CD14-positive monocyte (primary cell): ENCODE results near the gene PSMD3. TPM values are rescaled to one million over a fixed set of nuclear protein-coding genes. Genes with fewer than 3 reads are reported as not detected.

Experiments
- DNase-seq, 3 donors: peaks; one replicate each; pipeline ENCODE4 v3.0.0-alpha.2; 2011 to 2022
- H2AFZ ChIP-seq: 2 replicates; pipeline ENCODE4 v1.6.0; 2012; ENCODE audit warnings: mild to moderate bottlenecking, low read depth, low read length, inconsistent platforms; ENCODE audit not compliant: insufficient read depth, poor library complexity, severe bottlenecking
- H3K27ac ChIP-seq, 2 donors: 1 replicate in 1 of 2; 2 replicates in 1 of 2; pipeline ENCODE4 v1.5.1; 2012 to 2013; ENCODE audit warnings: low read length in 2 of 2, control low read depth in 1 of 2, inconsistent platforms in 1 of 2, low read depth in 1 of 2, mild to moderate bottlenecking in 1 of 2
- H3K27me3 ChIP-seq, 2 donors: one replicate each; pipeline versions ENCODE4 v1.6.0 to v1.6.1; 2011 to 2013; ENCODE audit warnings: low read length in 2 of 2; ENCODE audit not compliant: control insufficient read depth in 2 of 2, insufficient read depth in 2 of 2
- H3K36me3 ChIP-seq, 2 donors: replicated peaks in 1 of 2; 1 replicate in 1 of 2; 2 replicates in 1 of 2; pipeline versions ENCODE4 v1.5.1 to v1.6.1; 2012 to 2013; ENCODE audit warnings: low read length in 2 of 2, control low read depth in 1 of 2, inconsistent platforms in 1 of 2, mild to moderate bottlenecking in 1 of 2; ENCODE audit not compliant: insufficient read depth in 2 of 2, control insufficient read depth in 1 of 2
- H3K4me1 ChIP-seq, 2 donors: 1 replicate in 1 of 2; 2 replicates in 1 of 2; pipeline versions ENCODE4 v1.5.1 to v1.6.1; 2012 to 2013; ENCODE audit warnings: low read length in 2 of 2, control low read depth in 1 of 2, inconsistent platforms in 1 of 2, mild to moderate bottlenecking in 1 of 2, moderate library complexity in 1 of 2; ENCODE audit not compliant: insufficient read depth in 2 of 2, control insufficient read depth in 1 of 2
- H3K4me2 ChIP-seq: replicated peaks from 2 replicates; pipeline ENCODE3; 2012; ENCODE audit warnings: low read length, moderate library complexity, mild to moderate bottlenecking; ENCODE audit not compliant: poor library complexity, severe bottlenecking; ENCODE audit errors: extremely low read depth
- H3K4me3 ChIP-seq, 3 experiments: fragments of 200-600 bp in 1 of 3; sonication (generic) in 1 of 3; replicated peaks in 1 of 3; 1 replicate in 2 of 3; 2 replicates in 1 of 3; pipeline ENCODE4 v1.5.1; 2011 to 2013; ENCODE audit warnings: low read length in 3 of 3, mild to moderate bottlenecking in 3 of 3, control low read depth in 2 of 3, low read depth in 2 of 3, inconsistent platforms in 1 of 3, moderate library complexity in 1 of 3
- H3K79me2 ChIP-seq: 2 replicates; pipeline ENCODE4 v1.6.0; 2012; ENCODE audit warnings: mild to moderate bottlenecking, control low read depth, inconsistent platforms, low read length, moderate library complexity; ENCODE audit not compliant: insufficient read depth
- H3K9ac ChIP-seq: 2 replicates; pipeline ENCODE4 v1.6.0; 2017; ENCODE audit warnings: low read length, mild to moderate bottlenecking; ENCODE audit not compliant: insufficient read depth, poor library complexity, severe bottlenecking
- H3K9me3 ChIP-seq, 2 donors: replicated peaks in 1 of 2; 1 replicate in 1 of 2; 2 replicates in 1 of 2; pipeline versions ENCODE4 v1.5.1 to v1.6.1; 2012 to 2013; ENCODE audit warnings: low read length in 2 of 2, control low read depth in 1 of 2; ENCODE audit not compliant: control insufficient read depth in 1 of 2, insufficient read depth in 1 of 2
- H4K20me1 ChIP-seq: 2 replicates; pipeline ENCODE4 v1.6.0; 2012; ENCODE audit warnings: mild to moderate bottlenecking, low read length, control low read depth, moderate library complexity; ENCODE audit not compliant: insufficient read depth
- H3K27ac Mint-ChIP-seq, 7 donors: one replicate each; pipeline ENCODE4 v1.8.0; 2020; ENCODE audit warnings: mild to moderate bottlenecking in 7 of 7, mixed read lengths in 7 of 7, moderate library complexity in 6 of 7, inconsistent platforms in 2 of 7
- H3K27me3 Mint-ChIP-seq, 3 donors: one replicate each; pipeline ENCODE4 v1.8.0; 2021 to 2022; ENCODE audit warnings: low read depth in 3 of 3, mild to moderate bottlenecking in 3 of 3, mixed read lengths in 3 of 3, moderate library complexity in 3 of 3, inconsistent platforms in 1 of 3
- H3K36me3 Mint-ChIP-seq, 2 donors: one replicate each; pipeline ENCODE4 v1.8.0; 2020; ENCODE audit warnings: mixed read lengths in 2 of 2, inconsistent platforms in 1 of 2, mild to moderate bottlenecking in 1 of 2
- H3K4me1 Mint-ChIP-seq: one replicate; pipeline ENCODE4 v1.8.0; 2020; ENCODE audit warnings: mild to moderate bottlenecking, mixed read lengths
- H3K4me3 Mint-ChIP-seq, 2 donors: one replicate each; pipeline ENCODE4 v1.8.0; 2020; ENCODE audit warnings: mild to moderate bottlenecking in 2 of 2, mixed read lengths in 2 of 2, moderate library complexity in 1 of 2
- H3K9me3 Mint-ChIP-seq, 7 donors: one replicate each; pipeline ENCODE4 v1.8.0; 2020 to 2022; ENCODE audit warnings: mixed read lengths in 7 of 7, mild to moderate bottlenecking in 6 of 7, moderate library complexity in 6 of 7, inconsistent platforms in 2 of 7
- CTCF ChIP-seq: fragments of 200-600 bp; IDR thresholded peaks from one replicate; pipeline ENCODE4 v1.8.0; 2022; ENCODE audit warnings: antibody characterized with exemption, mild to moderate bottlenecking
- WGBS: methylation state at CpG from one replicate; pipeline ENCODE4 v1.1.5; 2013; ENCODE audit warnings: missing lambda C conversion rate; ENCODE audit not compliant: insufficient coverage; 5-methylcytosine and 5-hydroxymethylcytosine counted together
- intact Hi-C, 2 donors: fragments of 100-400 bp; cut with micrococcal nuclease; formaldehyde crosslinking; loops; one replicate each; pipeline versions ENCODE4 v1.15.0 to v1.15.1; 2023
- polyA plus RNA-seq, 3 donors: library from polyadenylated mRNA; depleted of rRNA in 1 of 3; unstranded in 2 of 3; stranded (reverse) in 1 of 3; fragments of 300-500 nt in 2 of 3; fragments of >200 nt in 1 of 3; fragmentation: Illumina TruSeq in 2 of 3; gene quantifications; 1 replicate in 2 of 3; 2 replicates in 1 of 3; pipeline ENCODE4 v1.2.3, GENCODE V29; 2012 to 2021

Gene PSMD3
- polyA plus RNA-seq, 3 donors: 48.4 to 63.2 (median 48.8) TPM

GRCh38 chr17:40025559-40025958 lies 45.0 kb downstream of the PSMD3 start:
- Mint-ChIP-seq H3K27ac (no peak overlapping the region), H3K4me3 (no peak overlapping the region), H3K9me3 (no peaks in the 10 kb centered on the region), H3K4me1 (no peaks in the 10 kb centered on the region), H3K27me3 (no peaks in the 10 kb centered on the region), H3K36me3 (peaks cover 67 to 80% of the 10 kb centered on the region in 2 donors)
- Histone ChIP-seq H3K36me3 (peaks cover 69 to 92% of the 10 kb centered on the region in 2 donors), H3K4me1 (no peaks in the 10 kb centered on the region), H3K9ac (no peak overlapping the region), H3K27ac (no peak overlapping the region), H2AFZ (no peak overlapping the region), H3K79me2 (no peaks in the 10 kb centered on the region), H3K4me2 (no peak overlapping the region), H4K20me1 (no peaks in the 10 kb centered on the region), H3K9me3 (no peaks in the 10 kb centered on the region), H3K4me3 (no peak overlapping the region), H3K27me3 (no peaks in the 10 kb centered on the region)
- no peak for DNase-seq
- TF ChIP-seq CTCF: no peak
- 100% methylated on average over 2 of the region's 2 CpGs for WGBS
- intact Hi-C loops: no loop called here

- peaks cover 69 to 81% of the 10 kb centered on the region in 2 donors for H3K36me3 Mint-ChIP-seq
- WGBS: 87% methylated on average over 21 of the region's 22 CpGs
- intact Hi-C loops: no loop called here
- Histone ChIP-seq H3K79me2 (no peaks in the 10 kb centered on the region), H3K27me3 (no peaks in the 10 kb centered on the region), H3K4me2 (no peak overlapping the region), H2AFZ (no peak overlapping the region), H3K4me3 (no peak overlapping the region), H4K20me1 (no peaks in the 10 kb centered on the region), H3K9me3 (no peaks in the 10 kb centered on the region), H3K4me1 (no peaks in the 10 kb centered on the region), H3K27ac (no peak overlapping the region), H3K9ac (no peak overlapping the region), H3K36me3 (peaks cover 70 to 94% of the 10 kb centered on the region in 2 donors)
- H3K27ac Mint-ChIP-seq: peak overlapping the region in 1 of 7 donors; percentile 54
- H3K4me1 Mint-ChIP-seq: no peaks in the 10 kb centered on the region
- H3K4me3 Mint-ChIP-seq: no peak overlapping the region
- no peaks in the 10 kb centered on the region for H3K9me3 Mint-ChIP-seq
- no peak for DNase-seq
- no peaks in the 10 kb centered on the region for H3K27me3 Mint-ChIP-seq
- no peak for TF ChIP-seq CTCF
These were observed 45.6 kb downstream of the PSMD3 start for GRCh38 chr17:40025991-40026815.
